Fibroblast of skin of abdomen (primary cell): ENCODE measurements around the gene LY6G6F.

Experiments
- DNase-seq: peaks from one replicate; pipeline ENCODE4 v3.0.0-alpha.2; 2013

Gene LY6G6F

DNA sequence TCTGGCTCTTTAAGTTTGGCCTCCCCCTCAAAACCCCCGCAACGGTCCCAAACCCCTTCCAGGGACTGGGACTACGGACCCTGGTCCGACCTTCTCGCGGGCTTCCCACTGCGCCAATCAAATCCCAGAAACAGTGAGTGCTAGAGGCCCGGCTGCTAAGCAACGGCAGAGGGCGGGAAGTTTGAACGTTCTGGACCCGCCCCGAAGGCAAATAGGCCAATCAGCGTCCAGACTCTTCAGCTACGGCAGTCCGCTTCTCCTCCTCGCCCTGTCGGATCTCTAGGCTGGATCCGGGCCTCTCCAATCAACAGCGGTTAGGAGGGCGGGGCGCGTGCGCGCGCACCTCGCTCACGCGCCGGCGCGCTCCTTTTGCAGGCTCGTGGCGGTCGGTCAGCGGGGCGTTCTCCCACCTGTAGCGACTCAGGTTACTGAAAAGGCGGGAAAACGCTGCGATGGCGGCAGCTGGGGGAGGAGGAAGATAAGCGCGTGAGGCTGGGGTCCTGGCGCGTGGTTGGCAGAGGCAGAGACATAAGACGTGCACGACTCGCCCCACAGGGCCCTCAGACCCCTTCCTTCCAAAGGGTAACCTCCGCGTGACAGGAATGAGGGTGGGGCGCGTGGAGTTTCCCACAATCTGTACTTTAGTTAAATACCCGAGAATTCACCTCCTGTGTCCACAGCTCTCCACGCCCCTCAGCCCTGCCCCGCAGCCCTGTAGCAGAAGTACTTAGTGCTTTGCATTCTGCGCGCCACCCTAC lies 33.2 kb downstream of the LY6G6F start, which contains the start of gene MSH5:
Gene MSH5, plus strand, starts transcription at position 367 of the 758 bp plus-strand sequence. CDS start 462 bp downstream, outside the sequence.
- peak; percentile 99 for DNase-seq

- no peak for DNase-seq
Observed at GRCh38 chr6:31740397-31741223, 33.9 kb downstream of the LY6G6F start.

DNA sequence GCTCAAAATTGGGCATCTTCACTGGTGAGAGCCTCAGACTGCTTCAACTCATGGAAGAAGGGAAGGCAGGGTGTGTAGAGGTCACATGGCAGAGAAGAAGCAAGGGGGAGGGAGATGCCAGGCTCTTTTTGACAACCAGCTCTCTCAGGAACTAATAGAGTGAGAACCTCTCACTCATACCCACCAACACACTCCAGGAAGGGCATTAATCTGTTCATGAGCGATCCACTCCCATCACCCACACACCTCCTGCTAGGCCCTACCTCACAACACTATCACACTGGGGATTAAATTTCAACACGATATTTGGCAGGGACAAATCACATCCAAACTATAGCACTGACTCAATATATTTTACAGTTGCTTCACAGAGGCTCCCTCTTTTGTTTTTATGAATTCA lies 35.1 kb downstream of the LY6G6F start:
- DNase-seq = no peak

GRCh38 chr6:31742894-31743293 lies 36.2 kb downstream of the LY6G6F start:
- DNase-seq = no peak

DNA sequence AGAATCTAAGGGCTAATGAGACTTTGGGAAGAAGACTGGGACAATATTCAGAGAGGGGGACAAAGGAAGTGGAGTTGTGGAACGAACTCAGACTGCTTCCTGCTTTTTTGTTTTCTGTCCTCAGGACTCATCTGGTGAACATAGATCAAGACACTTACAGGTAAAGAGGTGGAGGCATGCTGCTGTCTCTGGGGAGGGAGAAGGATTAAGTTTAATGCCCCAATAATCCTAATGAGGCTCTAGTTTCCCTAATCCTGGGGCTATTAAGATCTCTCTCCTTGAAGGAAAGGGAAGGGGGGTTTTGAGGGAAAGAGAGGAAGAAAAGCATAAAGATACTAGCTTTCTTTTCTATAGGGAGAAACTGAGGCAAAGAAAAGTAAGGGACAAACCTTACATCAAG lies 37.8 kb downstream of the LY6G6F start:
- no peak for DNase-seq

DNA sequence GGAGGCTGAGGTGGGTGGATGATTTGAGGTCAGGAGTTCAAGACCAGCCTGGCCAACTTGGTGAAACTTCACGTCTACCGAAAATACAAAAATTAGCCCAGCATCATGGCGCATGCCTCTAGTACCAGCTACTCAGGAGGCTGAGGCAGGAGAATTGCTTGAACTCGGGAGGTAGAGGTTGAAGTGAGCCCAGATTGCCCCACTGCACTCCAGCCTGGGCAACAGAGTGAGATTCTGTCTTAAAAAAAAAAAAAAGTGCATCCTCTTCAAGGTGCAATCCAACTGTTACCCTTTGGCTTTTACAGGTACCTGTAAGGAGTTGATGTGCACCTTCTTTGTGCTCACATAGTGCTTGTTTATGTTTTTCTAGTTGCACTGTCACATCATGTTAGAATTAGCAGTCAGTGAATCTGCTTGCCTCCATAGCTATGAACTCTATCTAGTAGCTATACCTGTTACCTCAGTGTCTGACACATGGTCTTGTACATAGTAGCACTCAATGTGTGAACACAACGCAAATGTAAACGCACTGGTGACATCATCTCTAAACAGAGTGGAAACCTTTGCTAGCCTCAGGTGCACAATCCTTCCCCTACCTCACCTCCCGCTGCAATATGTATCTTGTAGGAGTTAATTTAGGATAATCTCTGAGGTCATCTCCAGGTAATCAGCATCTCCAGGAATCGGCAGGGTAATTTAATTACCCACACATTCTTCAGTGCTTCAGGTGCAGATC lies 42.8 kb downstream of the LY6G6F start:
- DNase-seq = no peak

- no peak for DNase-seq
Observed at GRCh38 chr6:31750411-31751022, 43.9 kb downstream of the LY6G6F start.

GRCh38 chr6:31752739-31753319 lies 46.2 kb downstream of the LY6G6F start:
- peak; percentile 74 for DNase-seq

GRCh38 chr6:31758281-31758680 lies 51.6 kb downstream of the LY6G6F start:
- DNase-seq = no peak
